Measurements from ENCODE around the gene NCKAP1.

- no peak for TF ChIP-seq CTCF (IDR thresholded peaks at IDR 0.05)
- TF ChIP-seq POLR2A (IDR thresholded peaks at IDR 0.05) = no peak
Observed at GRCh38 chr2:182863642-182864041, 174.6 kb downstream of the NCKAP1 start.
